HUDEP-2 (cell line): Measurements from ENCODE around the gene GTF2F2.

Source experiments
- DNase-seq, 76 experiments: peaks; one replicate each; lab custom pipeline; 2025; ENCODE audit not compliant: unreplicated experiment in 76 of 76; lab: John Stamatoyannopoulos, UW

The GTF2F2 gene

GRCh38 chr13:45207319-45207718, 87.0 kb downstream of the GTF2F2 start:
- DNase-seq: no peak

GRCh38 chr13:45208132-45208531, 87.8 kb downstream of the GTF2F2 start:
- no peak for DNase-seq

- DNase-seq: no peak
These were observed 88.9 kb downstream of the GTF2F2 start for GRCh38 chr13:45209229-45209628.

- DNase-seq: no peak
These were observed 95.2 kb downstream of the GTF2F2 start for GRCh38 chr13:45215392-45216077.

GRCh38 chr13:45216193-45216592, 95.9 kb downstream of the GTF2F2 start:
- DNase-seq: no peak

GRCh38 chr13:45218689-45219088, 98.4 kb downstream of the GTF2F2 start:
- no peak for DNase-seq

GRCh38 chr13:45219123-45219891, 99.0 kb downstream of the GTF2F2 start:
- no peak for DNase-seq

GRCh38 chr13:45219938-45220375, 99.6 kb downstream of the GTF2F2 start:
- DNase-seq: peak in 16 of 76 experiments; percentile 6 to 55 (median 26)

- no peak for DNase-seq
These were observed 100.1 kb downstream of the GTF2F2 start for GRCh38 chr13:45220403-45220802.

- no peak for DNase-seq
These were observed 102.2 kb downstream of the GTF2F2 start for GRCh38 chr13:45222516-45222915.

- DNase-seq: no peak
These were observed 102.6 kb downstream of the GTF2F2 start for GRCh38 chr13:45222919-45223318.

- no peak for DNase-seq
These were observed 103.9 kb downstream of the GTF2F2 start for GRCh38 chr13:45224176-45224575.

GRCh38 chr13:45225370-45225769, 105.1 kb downstream of the GTF2F2 start:
- DNase-seq: no peak

GRCh38 chr13:45226024-45226423, 105.7 kb downstream of the GTF2F2 start:
- no peak for DNase-seq

- no peak for DNase-seq
These were observed 107.7 kb downstream of the GTF2F2 start for GRCh38 chr13:45228002-45228401.

- DNase-seq: no peak
These were observed 108.9 kb downstream of the GTF2F2 start for GRCh38 chr13:45229172-45229571.

GRCh38 chr13:45231305-45231704, 111.0 kb downstream of the GTF2F2 start:
- no peak for DNase-seq

- DNase-seq: no peak
These were observed 111.4 kb downstream of the GTF2F2 start for GRCh38 chr13:45231722-45232121.

- no peak for DNase-seq
These were observed 112.3 kb downstream of the GTF2F2 start for GRCh38 chr13:45232591-45232990.

- DNase-seq: no peak
These were observed 118.9 kb downstream of the GTF2F2 start for GRCh38 chr13:45238945-45239795.

- DNase-seq: no peak
These were observed 119.8 kb downstream of the GTF2F2 start for GRCh38 chr13:45240143-45240542.
